A673 (cell line): ENCODE results near the gene TRAP1. TPM values are rescaled to one million over a fixed set of nuclear protein-coding genes. Genes with fewer than 3 reads are reported as not detected.
A peak's percentile ranks its signal among the peaks of the same experiment; 100 is the strongest.

ENCODE experiments used
- BruUV-seq: library from RNA; stranded (reverse); fragments of 400-500 nt; replicated peaks from 2 replicates; lab custom pipeline; 2021; lab: Mats Ljungman, UMichigan
- CTCF ChIA-PET: fragments of 300-600 bp; sonication (Branson Sonifier 250); formaldehyde crosslinking; loops from one replicate; lab custom pipeline; 2022; ENCODE audit warnings: antibody characterized with exemption; lab: Charles Lee
- POLR2A ChIA-PET: fragments of 300-600 bp; sonication (Branson Sonifier 250); formaldehyde crosslinking; loops from one replicate; lab custom pipeline; 2022; ENCODE audit warnings: antibody characterized with exemption; ENCODE audit not compliant: low non-redundant PET; lab: Charles Lee
- DNase-seq: peaks from one replicate; pipeline ENCODE4 v3.0.0-alpha.2; 2015; ENCODE audit warnings: low spot score
- H3K27ac ChIP-seq: fragments of 200-600 bp; sonication (generic); 2 replicates; pipeline ENCODE4 v1.5.1; 2016; ENCODE audit warnings: mixed run types, low read depth, mild to moderate bottlenecking, mixed read lengths, antibody characterized with exemption, low read length; ENCODE audit not compliant: poor library complexity, severe bottlenecking
- H3K27me3 ChIP-seq: fragments of 200-600 bp; sonication (generic); replicated peaks from 2 replicates; pipeline ENCODE4 v1.6.1; 2017; ENCODE audit warnings: mixed run types, low read depth, mild to moderate bottlenecking, mixed read lengths, antibody characterized with exemption, low read length; ENCODE audit not compliant: insufficient read depth, poor library complexity
- H3K36me3 ChIP-seq: fragments of 200-600 bp; sonication (generic); 2 replicates; pipeline ENCODE4 v1.6.1; 2016; ENCODE audit warnings: mixed run types, mild to moderate bottlenecking, mixed read lengths, antibody characterized with exemption, low read length; ENCODE audit not compliant: insufficient read depth, poor library complexity, severe bottlenecking
- H3K4me1 ChIP-seq: fragments of 200-600 bp; sonication (generic); 2 replicates; pipeline ENCODE4 v1.6.1; 2017; ENCODE audit warnings: mixed run types, mild to moderate bottlenecking, mixed read lengths, antibody characterized with exemption, low read length; ENCODE audit not compliant: insufficient read depth, poor library complexity, severe bottlenecking
- H3K4me3 ChIP-seq: fragments of 200-600 bp; sonication (generic); 2 replicates; pipeline ENCODE4 v1.5.1; 2016; ENCODE audit warnings: low read depth, mixed run types, mild to moderate bottlenecking, mixed read lengths, low read length; ENCODE audit not compliant: poor library complexity, severe bottlenecking
- H3K9me3 ChIP-seq: fragments of 200-600 bp; sonication (generic); 2 replicates; pipeline ENCODE4 v1.6.1; 2016; ENCODE audit warnings: mixed run types, low read depth, mild to moderate bottlenecking, mixed read lengths, antibody characterized with exemption, low read length; ENCODE audit not compliant: poor library complexity, severe bottlenecking
- CTCF ChIP-seq: fragments of 300-800, 200-600 bp; sonication (generic); conservative IDR thresholded peaks from 2 replicates; pipeline ENCODE4 v1.5.1; 2017; ENCODE audit warnings: low read depth, mild to moderate bottlenecking, antibody characterized with exemption, low read length, moderate library complexity, mixed read lengths
- EZH2 ChIP-seq: fragments of 200-600 bp; sonication (generic); IDR thresholded peaks from 2 replicates; pipeline ENCODE4 v1.6.1; 2017; ENCODE audit warnings: borderline replicate concordance, low read depth, mild to moderate bottlenecking, mixed read lengths, antibody characterized with exemption, low read length; ENCODE audit not compliant: poor library complexity, severe bottlenecking
- intact Hi-C: fragments of 100-400 bp; cut with micrococcal nuclease; formaldehyde crosslinking; loops from one replicate; pipeline ENCODE4 v1.10.0; 2022; ENCODE audit not compliant: unreplicated experiment
- total RNA-seq: library from RNA; stranded (reverse); gene quantifications from 2 replicates; pipeline ENCODE4 v1.2.3, GENCODE V29; 2021

TRAP1 gene
- total RNA-seq, 1 experiment from 2014 or later: 280 TPM

GRCh38 chr16:3646348-3646920, 70.9 kb downstream of the TRAP1 start:
- no peak for TF ChIP-seq EZH2
- no peak for TF ChIP-seq CTCF
- DNase-seq: no peak
- Histone ChIP-seq H3K4me1 (peaks cover 10% of the 10 kb centered on the region), H3K4me3 (no peak overlapping the region), H3K9me3 (no peaks in the 10 kb centered on the region), H3K27me3 (no peaks in the 10 kb centered on the region), H3K27ac (peak overlapping the region; percentile 7), H3K36me3 (peaks cover 7% of the 10 kb centered on the region)
- POLR2A ChIA-PET: no interaction called here
- CTCF ChIA-PET: no interaction called here
- no TSS peak for BruUV-seq
- intact Hi-C loops: no loop called here

GRCh38 chr16:3645504-3646347, 71.6 kb downstream of the TRAP1 start:
- no TSS peak for BruUV-seq
- peaks cover 10% of the 10 kb centered on the region for H3K4me1 ChIP-seq
- intact Hi-C loops: no loop called here
- peak; percentile 51 for DNase-seq
- peaks cover under 1% of the 10 kb centered on the region for H3K36me3 ChIP-seq
- no peak for TF ChIP-seq CTCF
- no peak for TF ChIP-seq EZH2
- ChIA-PET CTCF (no interaction called here), POLR2A (no interaction called here)
- H3K27ac ChIP-seq: peak overlapping the region; percentile 68
- no peaks in the 10 kb centered on the region for H3K9me3 ChIP-seq
- no peaks in the 10 kb centered on the region for H3K27me3 ChIP-seq
- no peak overlapping the region for H3K4me3 ChIP-seq

- no peaks in the 10 kb centered on the region for H3K36me3 ChIP-seq
- no peak overlapping the region for H3K4me3 ChIP-seq
- POLR2A ChIA-PET: no interaction called here
- H3K27me3 ChIP-seq: no peaks in the 10 kb centered on the region
- CTCF ChIA-PET: no interaction called here
- H3K4me1 ChIP-seq: peaks cover 10% of the 10 kb centered on the region
- TF ChIP-seq EZH2 (no peak), CTCF (no peak)
- peak overlapping the region; percentile 68 for H3K27ac ChIP-seq
- intact Hi-C loops: no loop called here
- H3K9me3 ChIP-seq: no peaks in the 10 kb centered on the region
- DNase-seq: no peak
- BruUV-seq: no TSS peak
Measured at GRCh38 chr16:3645108-3645503, 72.2 kb downstream of the TRAP1 start.
